Kidney capillary endothelial cell (primary cell): ENCODE measurements around the gene PDE4B.
"Not testable (repeated sequence)": the region's sequence is repeated elsewhere in the genome, so short reads cannot be mapped to it uniquely, and the experiment has no call there.

Source experiments
- DNase-seq: peaks from one replicate; pipeline ENCODE4 v3.0.0-alpha.2; 2018; ENCODE audit warnings: low spot score

Gene PDE4B

DNA sequence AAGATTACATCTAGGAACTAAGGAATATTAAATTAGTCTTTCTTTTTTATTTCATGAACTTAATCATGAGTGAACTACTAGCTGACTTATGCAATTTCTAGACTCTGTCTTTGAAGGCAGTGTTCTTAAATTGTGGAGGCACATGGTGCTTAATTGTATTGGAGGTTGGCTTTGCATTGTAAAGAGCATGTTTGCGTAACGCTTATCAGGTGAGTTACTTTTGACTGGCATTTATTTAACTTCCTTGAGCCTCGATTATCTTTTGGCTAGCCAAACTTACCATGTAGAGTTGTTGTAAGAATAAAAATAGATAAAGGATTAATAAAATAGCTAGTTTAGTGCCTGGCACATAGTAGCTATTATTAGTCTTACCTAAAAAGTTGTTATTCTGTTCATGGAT, 262.4 kb downstream of the PDE4B start:
- DNase-seq = no peak

DNA sequence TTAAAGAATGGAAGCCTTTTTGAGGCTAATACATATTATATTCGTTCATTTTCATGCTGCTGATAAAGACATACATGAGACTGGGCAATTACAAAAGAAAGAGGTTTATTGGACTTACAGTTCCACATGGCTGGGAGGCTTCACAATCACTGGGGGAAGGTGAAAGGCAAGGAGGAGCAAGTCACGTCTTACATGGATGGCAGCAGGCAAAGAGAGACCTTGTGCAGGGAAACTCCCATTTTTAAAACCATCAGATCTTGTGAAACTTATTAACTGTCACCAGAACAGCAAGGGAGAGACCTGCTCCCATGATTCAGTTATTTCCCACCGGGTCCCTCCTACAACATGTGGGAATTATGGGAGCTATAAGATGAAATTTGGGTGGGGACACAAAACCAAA, 264.8 kb downstream of the PDE4B start:
- DNase-seq = not testable (repeated sequence)

DNA sequence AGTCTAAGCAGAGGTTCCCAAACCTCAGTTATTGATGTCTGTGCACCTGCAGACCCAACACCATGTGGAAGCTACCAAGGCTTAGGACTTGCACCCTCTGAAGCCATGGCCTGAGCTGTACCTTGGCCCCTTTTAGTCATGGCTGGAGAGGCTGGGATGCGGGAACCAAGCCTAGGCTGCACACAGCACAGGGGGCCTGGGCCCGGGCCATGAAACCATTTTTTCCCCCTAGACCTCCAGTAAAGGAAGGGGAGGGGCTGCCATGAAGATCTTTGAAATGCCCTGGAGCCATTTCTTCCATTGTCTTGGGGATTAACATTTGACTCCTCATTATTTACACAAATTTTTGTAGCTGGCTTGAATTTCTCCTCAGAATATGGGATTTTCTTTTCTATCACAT, 265.9 kb downstream of the PDE4B start:
- no peak for DNase-seq

DNA sequence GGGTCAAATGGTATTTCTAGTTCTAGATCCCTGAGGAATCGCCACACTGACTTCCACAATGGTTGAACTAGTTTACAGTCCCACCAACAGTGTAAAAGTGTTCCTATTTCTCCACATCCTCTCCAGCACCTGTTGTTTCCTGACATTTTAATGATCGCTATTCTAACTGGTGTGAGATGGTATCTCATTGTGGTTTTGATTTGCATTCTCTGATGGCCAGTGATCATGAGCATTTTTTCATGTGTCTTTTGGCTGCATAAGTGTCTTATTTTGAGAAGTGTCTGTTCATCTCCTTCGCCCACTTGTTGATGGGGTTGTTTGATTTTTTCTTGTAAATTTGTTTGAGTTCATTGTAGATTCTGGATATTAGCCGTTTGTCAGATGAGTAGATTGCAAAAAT, 274.5 kb downstream of the PDE4B start:
- not testable (repeated sequence) for DNase-seq

DNA sequence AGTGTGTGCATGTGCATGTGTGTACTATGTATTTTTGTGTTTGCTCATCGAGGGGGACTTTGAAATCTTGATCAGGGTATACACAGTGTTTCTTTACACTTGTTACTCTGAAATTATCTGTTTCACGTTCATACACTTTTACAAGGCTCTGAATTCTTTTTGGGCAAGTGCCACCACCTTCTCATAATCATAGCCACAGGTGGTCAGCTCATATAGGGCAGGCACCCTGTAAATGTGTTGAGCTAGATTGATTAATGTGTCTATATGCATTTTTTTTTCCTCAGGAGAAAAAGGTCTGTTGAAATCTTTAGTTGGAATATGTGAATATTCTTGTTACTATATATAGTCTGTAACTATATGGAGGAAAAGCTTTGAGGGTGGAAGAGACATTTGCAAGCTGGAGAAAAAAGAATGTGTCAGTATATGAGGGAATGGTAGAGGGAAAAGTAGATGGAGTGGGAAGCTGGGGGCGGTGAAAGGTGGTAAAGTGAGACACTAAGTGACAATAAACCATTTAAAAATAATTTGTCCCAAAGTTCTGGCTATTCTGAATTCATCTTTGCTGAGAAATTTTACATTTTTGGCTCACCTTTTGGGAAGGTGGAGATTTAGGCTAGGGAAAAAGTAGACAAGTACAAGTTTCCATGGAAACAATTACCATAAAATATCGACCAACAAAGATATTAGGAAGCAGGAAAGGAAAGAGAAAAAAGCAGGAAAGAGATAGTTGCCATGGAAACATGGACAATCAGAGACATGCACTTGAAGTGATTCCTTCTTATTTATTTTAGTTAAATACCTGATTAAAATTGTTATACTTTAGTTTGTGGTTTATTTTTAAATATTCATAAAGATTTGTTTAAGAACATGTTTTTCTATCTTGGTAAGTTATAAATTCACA, 277.5 kb downstream of the PDE4B start:
- DNase-seq = no peak

DNA sequence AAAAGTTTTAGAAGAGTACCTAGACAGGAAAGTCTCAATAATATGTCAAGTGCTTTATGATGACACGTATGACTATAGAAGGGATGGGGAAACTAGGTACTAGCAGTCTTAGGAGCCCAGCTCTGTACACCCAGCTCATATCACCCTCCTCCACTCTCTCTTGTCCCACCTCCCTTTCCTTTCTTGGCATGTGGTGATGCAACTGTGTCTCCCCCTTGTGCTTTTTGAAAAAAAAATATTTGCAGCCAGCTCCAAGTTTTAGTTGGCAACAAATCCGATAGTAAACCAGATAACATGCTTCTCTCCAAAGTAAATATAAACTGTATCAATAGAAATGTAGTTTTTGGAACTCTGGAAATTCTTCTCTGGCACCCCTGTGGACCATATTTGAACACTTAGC, 280.7 kb downstream of the PDE4B start:
- DNase-seq = no peak

DNA sequence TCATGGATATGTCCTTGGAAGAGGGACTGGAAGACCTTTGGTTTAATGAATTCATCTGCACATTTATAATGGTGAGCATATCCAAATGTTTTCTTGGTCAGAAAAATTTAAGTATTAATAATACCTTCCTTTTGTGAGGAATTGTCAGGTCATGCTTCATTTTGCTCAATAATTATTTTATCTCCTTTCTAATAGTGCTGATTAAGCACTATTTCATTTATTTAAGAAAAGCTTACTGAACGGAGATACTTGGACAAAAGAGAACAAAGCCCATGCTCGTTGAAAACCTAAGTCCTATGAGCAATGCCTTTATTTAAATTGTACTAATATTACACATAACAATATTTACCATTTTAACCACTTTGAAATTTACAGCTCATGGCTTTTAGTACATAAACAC, 281.5 kb downstream of the PDE4B start:
- DNase-seq = no peak

DNA sequence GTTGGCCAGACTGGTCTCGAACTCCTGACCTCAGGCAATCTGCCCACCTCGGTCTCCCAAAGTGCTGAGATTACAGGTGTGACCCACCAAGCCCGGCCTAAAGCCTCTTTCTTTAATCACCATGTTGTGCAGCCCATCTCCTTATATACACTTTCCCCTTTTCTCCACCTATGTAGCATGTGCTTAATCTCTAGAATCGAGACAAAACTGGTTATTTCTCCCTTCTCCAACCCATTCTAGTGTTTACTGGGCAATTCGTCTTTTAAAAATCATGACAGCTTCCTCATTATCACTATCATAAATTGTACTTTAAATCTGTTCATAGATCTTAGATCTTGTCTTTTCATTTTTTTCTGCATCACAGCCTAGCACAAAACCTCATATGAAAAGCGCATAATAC, 285.7 kb downstream of the PDE4B start:
- DNase-seq = no peak

DNA sequence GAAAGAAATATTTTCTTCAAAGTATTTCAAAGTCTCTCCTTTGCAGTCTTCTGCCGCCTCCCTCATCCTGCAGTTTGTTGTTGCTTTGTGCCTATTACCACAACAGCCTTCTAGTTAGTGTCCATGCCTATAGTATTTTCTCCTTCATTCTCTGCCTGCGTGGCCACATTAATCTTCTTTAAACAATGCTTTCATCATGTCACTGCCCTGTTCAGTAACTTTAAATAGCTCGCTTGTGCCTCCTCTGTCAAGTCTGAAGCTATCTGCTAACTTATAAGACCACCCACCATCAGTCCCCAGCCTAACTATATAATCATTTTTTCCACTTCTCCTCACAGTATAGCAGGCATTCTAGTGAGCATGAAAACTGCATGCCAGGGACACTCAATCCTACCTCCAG, 290.3 kb downstream of the PDE4B start:
- DNase-seq = no peak

DNA sequence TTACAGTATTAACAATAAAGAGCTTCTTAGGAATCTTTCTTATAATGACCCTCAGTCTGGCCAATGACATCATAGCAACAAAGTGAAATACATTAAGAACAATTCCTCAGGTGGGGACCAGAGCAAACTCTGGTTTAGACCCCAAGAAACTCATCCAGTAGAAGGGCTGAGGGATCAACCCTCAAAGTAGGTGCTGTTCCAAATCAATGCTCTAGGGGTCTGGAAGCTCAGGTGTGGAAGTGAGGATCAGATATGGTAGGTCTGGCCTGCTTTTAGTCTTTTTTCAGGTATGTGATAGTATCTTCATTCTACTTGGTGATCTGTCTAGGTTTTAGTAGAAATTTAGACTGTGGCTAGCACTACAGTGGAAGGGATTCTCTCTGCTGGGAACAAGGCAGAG, 291.7 kb downstream of the PDE4B start:
- DNase-seq = no peak

DNA sequence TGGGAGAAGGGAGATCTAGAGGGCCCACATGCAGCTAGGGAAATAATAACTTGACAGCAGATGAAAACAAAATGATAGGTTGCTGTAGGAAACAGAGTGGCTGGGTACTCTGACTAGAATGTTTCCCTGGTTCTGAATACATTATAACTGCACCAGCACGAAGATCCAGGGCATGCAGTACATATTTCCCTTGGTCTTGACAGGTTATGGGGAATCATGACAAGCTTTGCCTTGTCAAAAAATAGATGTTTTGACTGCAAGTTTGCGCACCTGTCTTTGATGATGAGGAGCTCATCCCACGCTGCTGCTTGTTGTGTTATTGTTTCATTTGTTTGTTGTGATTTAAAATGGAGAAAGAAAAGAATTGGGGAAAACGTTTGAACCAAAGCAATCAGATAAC, 292.9 kb downstream of the PDE4B start:
- DNase-seq = no peak

DNA sequence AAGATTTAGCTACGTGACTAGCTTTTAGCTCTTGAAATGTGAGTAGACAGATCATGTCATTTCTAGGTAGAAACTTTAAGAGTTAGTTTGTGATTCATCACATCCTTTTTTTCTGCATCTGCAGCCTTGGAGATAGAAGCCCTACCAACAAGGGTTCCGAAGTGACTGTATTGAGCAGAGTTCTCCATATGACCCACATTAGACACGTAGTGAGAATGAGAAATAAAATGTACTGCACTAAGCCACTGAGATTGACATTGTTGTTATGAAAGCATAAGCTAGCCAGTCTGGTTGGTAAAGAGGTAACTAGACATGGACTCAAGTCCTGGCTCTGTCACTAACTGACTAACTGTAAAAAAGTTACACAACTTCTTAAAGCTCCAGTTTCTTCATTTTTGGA, 296.1 kb downstream of the PDE4B start:
- DNase-seq = no peak

DNA sequence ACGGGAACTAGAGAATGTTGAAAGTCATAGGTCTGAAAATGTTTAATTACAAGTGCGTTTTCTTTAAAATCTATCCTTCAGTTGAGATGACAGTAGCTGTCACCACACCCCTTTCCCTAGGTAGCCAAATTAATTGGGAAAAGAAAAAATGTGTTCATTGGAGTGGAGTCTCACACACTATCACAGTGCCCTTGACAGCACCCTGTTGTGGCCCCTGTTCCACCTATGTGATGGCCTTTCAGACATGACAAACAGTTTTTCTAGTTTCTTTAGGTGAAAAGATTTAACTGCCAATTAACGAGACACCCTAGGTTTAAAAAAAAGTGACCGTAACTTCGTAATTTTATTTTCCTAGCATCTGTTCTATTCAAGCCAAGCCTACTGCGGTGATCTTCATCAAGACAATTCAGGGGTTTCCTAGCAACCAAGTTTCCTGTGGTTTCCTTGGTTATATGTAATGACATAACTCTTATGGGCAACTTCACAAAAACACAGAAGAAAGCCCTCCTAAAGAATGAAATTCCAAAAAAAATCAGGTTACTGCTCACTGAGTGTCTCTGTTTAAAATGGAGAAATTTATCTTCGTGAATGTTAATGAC, 298.3 kb downstream of the PDE4B start:
- no peak for DNase-seq

DNA sequence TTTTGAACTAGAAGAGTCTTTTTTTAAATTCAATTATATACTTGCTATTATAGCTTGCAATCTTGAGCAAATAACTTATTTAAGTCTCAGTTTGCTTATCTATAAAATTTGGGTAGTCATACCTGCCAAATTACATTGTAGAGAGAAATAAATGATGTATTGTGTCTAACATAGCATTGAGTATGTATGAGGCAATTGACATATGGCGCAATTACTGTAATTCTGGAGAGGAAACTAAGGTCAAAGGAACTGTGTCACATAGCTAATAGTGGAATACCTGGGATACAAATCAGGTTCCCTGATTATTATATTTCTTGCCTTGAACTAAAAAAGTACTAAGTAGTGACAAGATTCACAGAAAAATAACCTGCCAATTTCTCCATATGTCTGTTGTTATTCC, 302.5 kb downstream of the PDE4B start:
- no peak for DNase-seq

DNA sequence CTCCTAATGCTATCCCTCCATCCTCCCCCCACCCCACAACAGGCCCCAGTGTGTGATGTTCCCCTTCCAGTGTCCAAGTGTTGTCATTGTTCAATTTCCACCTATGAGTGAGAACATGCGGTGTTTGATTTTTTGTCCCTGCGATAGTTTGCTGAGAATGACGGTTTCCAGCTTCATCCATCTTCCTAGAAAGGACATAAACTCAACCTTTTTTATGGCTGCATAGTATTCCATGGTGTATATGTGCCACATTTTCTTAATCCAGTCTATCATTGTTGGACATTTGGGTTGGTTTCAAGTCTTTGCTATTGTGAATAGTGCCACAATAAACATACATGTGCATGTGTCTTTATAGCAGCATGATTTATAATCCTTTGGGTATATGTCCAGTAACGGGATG, 308.3 kb downstream of the PDE4B start:
- not testable (repeated sequence) for DNase-seq

DNA sequence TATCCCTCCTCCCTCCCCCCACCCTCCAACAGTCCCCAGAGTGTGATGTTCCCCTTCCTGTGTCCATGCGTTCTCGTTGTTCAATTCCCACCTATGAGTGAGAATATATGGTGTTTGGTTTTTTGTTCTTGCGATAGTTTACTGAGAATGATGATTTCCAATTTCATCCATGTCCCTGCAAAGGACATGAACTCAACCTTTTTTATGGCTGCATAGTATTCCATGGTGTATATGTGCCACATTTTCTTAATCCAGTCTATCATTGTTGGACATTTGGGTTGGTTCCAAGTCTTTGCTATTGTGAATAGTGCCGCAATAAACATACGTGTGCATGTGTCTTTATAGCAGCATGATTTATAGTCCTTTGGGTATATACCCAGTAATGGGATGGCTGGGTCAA, 311.4 kb downstream of the PDE4B start:
- DNase-seq = not testable (repeated sequence)

DNA sequence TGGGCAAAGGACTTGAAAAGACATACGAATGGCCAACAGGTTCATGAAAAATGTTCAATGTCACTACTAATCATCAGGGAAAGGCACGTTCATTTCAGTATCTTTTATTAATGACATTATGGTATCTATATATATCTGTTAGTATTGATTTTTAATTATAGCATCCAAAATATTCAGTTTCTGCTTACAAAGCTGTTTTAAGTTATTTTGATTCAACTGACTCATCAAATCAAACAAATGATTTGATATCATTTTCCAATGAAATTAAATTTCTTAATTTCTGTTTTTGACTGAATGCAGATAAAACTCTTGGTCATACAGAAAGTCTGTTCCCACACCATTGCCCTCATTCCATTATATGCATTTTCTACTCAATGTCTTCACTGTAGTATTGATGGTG, 315.9 kb downstream of the PDE4B start:
- no peak for DNase-seq

DNA sequence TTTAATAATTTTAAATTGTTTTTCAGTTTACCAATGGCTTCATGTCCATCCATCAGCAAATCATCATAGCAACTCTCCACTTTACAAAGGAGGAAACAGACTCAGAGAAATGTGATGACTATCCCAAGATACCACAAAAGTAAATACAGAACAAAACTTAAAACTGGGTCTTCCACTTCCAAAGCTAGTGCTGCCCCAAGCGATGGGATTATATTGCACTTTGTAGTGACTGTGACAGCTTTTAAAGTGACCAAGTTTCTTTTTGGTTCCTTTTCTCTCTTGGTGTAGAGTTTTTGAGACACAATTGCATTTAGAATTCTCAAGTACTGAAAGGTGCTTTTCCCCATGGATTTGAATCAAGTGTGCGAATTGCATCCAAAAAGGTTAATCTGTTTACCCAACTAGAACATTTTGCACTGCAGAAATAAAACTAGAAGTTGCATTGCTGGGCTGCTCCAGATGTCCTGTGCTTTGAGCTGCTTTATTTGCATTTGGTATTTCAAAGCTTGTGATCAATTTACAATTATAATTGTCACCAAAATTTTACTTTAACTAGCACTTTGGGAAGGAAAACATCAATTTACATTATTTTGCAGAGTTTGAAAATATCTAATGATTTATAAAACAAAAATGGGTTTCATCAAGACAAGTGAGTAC, 320.2 kb downstream of the PDE4B start:
- no peak for DNase-seq

DNA sequence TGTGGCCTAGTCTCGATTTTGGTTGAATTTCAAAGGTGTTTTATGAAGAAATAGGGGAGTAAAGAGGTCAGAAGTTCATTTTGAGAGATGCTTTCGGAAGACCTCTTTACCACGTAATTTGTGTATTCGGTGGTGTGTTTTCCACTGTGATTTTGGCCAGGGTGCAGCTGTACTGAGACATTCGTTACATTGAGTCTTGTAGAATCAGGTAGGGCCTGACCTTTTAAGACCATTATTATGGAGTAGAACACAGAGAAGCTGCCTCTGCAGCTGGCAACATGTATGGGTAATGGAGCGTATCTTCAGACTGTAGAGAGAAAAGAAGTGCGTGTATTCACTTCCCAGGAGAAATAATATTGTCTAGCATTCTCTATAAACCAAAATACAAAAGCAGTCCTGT, 326.5 kb downstream of the PDE4B start:
- no peak for DNase-seq

DNA sequence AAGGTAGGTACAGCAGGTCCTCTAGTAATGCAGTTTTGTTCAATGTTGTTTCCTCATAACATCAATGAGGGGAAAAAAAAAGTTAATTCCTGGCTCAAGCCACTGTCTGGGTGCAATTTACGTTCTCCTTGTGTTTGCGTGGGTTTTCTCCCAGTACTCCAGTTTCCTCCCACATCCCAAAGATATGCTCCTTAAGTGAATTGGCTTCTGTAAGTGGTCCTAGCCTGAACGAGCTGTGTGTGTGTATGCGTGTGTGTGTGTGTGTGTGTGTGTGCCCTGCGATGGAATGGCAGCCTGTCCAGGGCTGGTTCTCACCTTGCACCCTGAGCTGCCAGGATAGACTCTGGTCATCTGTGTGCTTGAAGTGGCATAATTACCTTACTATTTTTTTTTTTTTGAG, 332.0 kb downstream of the PDE4B start:
- DNase-seq = no peak

DNA sequence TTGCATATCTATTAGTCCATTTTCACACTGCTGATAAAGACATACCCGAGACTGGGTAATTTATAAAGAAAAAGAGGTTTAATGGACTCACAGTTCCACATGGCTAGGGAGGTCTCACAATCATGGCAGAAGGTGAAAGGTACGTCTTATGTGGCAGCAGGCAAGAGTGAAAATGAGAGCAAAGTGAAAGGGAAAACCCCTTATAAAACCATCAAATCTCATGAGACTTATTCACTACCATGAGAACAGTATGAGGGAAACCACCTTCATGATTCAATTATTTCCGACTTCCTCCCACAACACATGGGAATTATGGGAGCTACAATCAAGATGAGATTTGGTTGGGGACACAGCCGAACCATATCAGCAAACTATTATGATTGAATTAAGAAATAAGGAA, 335.9 kb downstream of the PDE4B start:
- not testable (repeated sequence) for DNase-seq

DNA sequence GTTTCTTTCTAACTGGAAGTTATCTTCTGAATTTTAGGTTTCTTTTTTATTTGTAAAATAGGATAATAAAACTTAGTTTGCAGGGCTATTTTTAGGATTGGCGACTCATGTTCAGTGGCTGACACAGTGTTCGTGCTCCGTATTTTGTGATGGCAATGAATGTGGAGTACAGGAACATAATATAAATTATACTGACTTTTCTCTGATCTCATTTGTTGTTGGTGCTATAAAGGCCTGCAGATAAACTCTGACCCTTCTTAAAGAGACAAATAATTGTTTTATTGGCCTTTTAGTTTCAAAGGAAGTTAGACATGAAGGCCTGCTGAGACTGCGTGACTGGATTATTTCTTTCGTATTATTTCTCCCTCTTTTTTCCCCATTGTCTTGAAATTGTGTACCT, 339.6 kb downstream of the PDE4B start:
- no peak for DNase-seq

DNA sequence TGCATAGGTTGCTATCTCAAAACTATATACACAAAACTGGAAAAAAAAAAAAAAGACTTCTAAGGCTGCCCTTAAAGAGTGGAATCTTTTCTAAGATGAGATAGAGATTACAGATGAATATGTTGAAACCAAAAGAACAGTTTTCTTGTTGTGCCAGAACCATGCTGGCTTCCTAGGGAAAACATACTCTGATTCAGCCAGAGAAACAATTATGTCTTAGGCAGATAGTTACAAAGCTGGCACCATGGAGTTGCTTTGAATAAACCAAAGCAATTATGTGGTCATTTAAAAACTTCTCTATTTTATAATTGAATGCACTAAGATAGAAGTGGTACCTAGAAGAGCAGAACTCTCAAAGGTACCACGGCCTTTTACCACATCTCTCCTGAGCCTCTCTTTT, 341.3 kb downstream of the PDE4B start:
- no peak for DNase-seq
